Suprapubic skin (tissue), 4 donors: Measurements from ENCODE around the gene ISOC1. TPM values are rescaled to one million over a fixed set of nuclear protein-coding genes. Genes with fewer than 3 reads are reported as not detected.

Experiments used
- DNase-seq, 2 donors: peaks; one replicate each; pipeline ENCODE4 v3.0.0-alpha.2; 2019; ENCODE audit warnings: low spot score in 2 of 2
- H3K27ac ChIP-seq: fragments of 200-600 bp; sonication (generic); one replicate; pipeline ENCODE4 v1.5.1; 2019
- H3K27me3 ChIP-seq: fragments of 200-600 bp; sonication (generic); one replicate; pipeline ENCODE4 v1.5.1; 2019
- H3K36me3 ChIP-seq: fragments of 200-600 bp; sonication (generic); one replicate; pipeline ENCODE4 v1.5.1; 2019
- H3K4me1 ChIP-seq: fragments of 200-600 bp; sonication (generic); one replicate; pipeline ENCODE4 v1.5.1; 2019
- H3K4me3 ChIP-seq: fragments of 200-600 bp; sonication (generic); one replicate; pipeline ENCODE4 v1.5.1; 2019; ENCODE audit warnings: mild to moderate bottlenecking
- H3K9me3 ChIP-seq: fragments of 200-600 bp; sonication (generic); one replicate; pipeline ENCODE4 v1.5.1; 2019
- EP300 ChIP-seq: sonication (generic); formaldehyde crosslinking; IDR thresholded peaks from one replicate; pipeline ENCODE4 v1.6.1; 2017; ENCODE audit warnings: antibody characterized with exemption
- POLR2A ChIP-seq, 2 donors: fragments of 450-650 bp; IDR thresholded peaks; one replicate each; pipeline ENCODE4 v1.6.1; 2017; ENCODE audit warnings: antibody characterized with exemption in 2 of 2, mild to moderate bottlenecking in 2 of 2, moderate library complexity in 2 of 2
- POLR2AphosphoS5 ChIP-seq, 3 donors: sonication (generic); formaldehyde crosslinking; IDR thresholded peaks; one replicate each; pipeline ENCODE4 v1.6.1; 2017; ENCODE audit warnings: antibody characterized with exemption in 3 of 3
- WGBS: methylation state at CpG from one replicate; pipeline ENCODE4 v1.1.5; 2018; 5-methylcytosine and 5-hydroxymethylcytosine counted together
- total RNA-seq, 4 donors: library from RNA; depleted of rRNA; stranded (reverse); fragments of >200 nt; gene quantifications; one replicate each; pipeline ENCODE4 v1.1.0, GENCODE V29; 2016
- TF ChIP-seq, protein P1 (sequence below), 2 donors: fragments of 200-600 bp in 1 of 2; fragments of 450-650 bp in 1 of 2; sonication (generic) in 1 of 2; IDR thresholded peaks; one replicate each; pipeline ENCODE4 v1.5.1; 2016 to 2019; ENCODE audit warnings: antibody characterized with exemption in 2 of 2, mild to moderate bottlenecking in 1 of 2, moderate library complexity in 1 of 2

ISOC1 gene
- total RNA-seq, 4 donors from 2014 or later, result 39.8 to 67.1 (median 52.7) TPM

DNA sequence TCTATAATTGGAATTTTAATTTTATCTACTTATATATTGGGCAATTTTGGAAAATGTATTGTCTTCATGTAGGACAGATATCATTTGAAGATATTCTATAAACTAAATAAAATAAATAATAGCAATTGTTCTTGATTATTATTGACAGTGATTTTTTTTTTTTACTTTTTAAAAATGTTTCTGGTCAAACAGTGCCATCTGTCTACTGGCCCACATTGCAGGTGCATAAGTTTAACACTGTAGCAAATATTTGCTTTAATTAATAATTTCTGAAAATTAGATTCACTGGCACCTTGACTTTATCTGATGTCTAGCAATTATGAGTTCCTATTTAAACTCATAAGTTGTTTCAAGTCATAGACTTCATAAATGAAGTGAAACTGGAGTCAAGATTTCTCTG is 41.1 kb upstream of the ISOC1 start:
- Histone ChIP-seq H3K9me3 (no peaks in the 10 kb centered on the region), H3K36me3 (no peaks in the 10 kb centered on the region), H3K4me1 (no peaks in the 10 kb centered on the region), H3K4me3 (no peak overlapping the region), H3K27ac (no peak overlapping the region), H3K27me3 (no peaks in the 10 kb centered on the region)
- no peak for DNase-seq
- no peak for TF ChIP-seq POLR2AphosphoS5 (IDR thresholded peaks at IDR 0.05)
- TF ChIP-seq EP300, result no peak
- TF ChIP-seq POLR2A (IDR thresholded peaks at IDR 0.05), result no peak
- TF ChIP-seq, protein P1, sequence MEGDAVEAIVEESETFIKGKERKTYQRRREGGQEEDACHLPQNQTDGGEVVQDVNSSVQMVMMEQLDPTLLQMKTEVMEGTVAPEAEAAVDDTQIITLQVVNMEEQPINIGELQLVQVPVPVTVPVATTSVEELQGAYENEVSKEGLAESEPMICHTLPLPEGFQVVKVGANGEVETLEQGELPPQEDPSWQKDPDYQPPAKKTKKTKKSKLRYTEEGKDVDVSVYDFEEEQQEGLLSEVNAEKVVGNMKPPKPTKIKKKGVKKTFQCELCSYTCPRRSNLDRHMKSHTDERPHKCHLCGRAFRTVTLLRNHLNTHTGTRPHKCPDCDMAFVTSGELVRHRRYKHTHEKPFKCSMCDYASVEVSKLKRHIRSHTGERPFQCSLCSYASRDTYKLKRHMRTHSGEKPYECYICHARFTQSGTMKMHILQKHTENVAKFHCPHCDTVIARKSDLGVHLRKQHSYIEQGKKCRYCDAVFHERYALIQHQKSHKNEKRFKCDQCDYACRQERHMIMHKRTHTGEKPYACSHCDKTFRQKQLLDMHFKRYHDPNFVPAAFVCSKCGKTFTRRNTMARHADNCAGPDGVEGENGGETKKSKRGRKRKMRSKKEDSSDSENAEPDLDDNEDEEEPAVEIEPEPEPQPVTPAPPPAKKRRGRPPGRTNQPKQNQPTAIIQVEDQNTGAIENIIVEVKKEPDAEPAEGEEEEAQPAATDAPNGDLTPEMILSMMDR (IDR thresholded peaks at IDR 0.05), result no peak

DNA sequence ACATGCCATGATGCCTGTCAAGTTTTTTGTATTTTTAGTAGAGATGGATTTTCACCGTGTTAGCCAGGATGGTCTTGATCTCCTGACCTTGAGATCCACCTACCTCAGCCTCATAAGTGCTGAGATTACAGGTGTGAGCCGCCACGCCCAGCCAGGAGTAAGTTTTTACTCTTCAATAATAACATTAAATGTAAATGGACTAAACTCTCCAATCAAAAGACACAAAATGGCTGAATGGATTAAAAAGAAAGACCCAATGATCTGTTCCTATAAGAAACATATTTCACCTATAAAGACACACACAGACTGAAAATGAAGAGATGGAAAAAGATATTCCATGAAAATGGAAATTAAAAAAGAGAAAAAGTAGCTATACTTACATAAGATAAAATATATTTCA is 37.2 kb upstream of the ISOC1 start:
- whole genome bisulfite sequencing, result 82% methylated on average over 3 of the region's 3 CpGs
- H3K9me3 ChIP-seq, result no peaks in the 10 kb centered on the region
- DNase-seq, result no peak
- no peaks in the 10 kb centered on the region for H3K4me1 ChIP-seq
- no peak overlapping the region for H3K4me3 ChIP-seq
- no peaks in the 10 kb centered on the region for H3K36me3 ChIP-seq
- H3K27me3 ChIP-seq, result no peaks in the 10 kb centered on the region
- TF ChIP-seq EP300 (no peak), POLR2A (IDR thresholded peaks at IDR 0.05) (no peak), POLR2AphosphoS5 (IDR thresholded peaks at IDR 0.05) (no peak)
- TF ChIP-seq, protein P1 (IDR thresholded peaks at IDR 0.05), result no peak
- no peak overlapping the region for H3K27ac ChIP-seq

DNA sequence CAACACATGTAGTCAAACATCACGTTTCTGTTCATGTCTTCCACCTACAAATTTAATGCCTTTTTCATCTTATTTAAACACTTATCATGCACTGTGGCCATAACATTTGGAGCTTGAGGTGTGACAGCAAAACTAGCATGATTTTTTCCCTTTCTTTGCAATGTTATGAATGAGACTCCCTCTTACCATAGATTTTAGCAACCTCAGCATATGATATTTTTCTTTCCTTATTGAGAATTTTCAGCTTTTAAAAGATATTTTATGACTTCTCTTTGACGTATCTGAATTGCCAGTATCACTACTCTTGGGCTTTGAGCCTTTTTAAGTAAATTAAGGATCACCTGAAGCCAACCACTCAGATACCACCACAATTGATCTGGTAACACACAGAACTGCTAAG is 32.7 kb upstream of the ISOC1 start:
- 75% methylated on average over 2 of the region's 2 CpGs for WGBS
- Histone ChIP-seq H3K4me1 (peaks cover 4% of the 10 kb centered on the region), H3K27ac (no peak overlapping the region), H3K36me3 (no peaks in the 10 kb centered on the region), H3K27me3 (no peaks in the 10 kb centered on the region), H3K4me3 (no peak overlapping the region), H3K9me3 (no peaks in the 10 kb centered on the region)
- TF ChIP-seq EP300 (no peak), POLR2A (IDR thresholded peaks at IDR 0.05) (no peak), POLR2AphosphoS5 (IDR thresholded peaks at IDR 0.05) (no peak)
- TF ChIP-seq, protein P1 (IDR thresholded peaks at IDR 0.05), result no peak
- no peak for DNase-seq

DNA sequence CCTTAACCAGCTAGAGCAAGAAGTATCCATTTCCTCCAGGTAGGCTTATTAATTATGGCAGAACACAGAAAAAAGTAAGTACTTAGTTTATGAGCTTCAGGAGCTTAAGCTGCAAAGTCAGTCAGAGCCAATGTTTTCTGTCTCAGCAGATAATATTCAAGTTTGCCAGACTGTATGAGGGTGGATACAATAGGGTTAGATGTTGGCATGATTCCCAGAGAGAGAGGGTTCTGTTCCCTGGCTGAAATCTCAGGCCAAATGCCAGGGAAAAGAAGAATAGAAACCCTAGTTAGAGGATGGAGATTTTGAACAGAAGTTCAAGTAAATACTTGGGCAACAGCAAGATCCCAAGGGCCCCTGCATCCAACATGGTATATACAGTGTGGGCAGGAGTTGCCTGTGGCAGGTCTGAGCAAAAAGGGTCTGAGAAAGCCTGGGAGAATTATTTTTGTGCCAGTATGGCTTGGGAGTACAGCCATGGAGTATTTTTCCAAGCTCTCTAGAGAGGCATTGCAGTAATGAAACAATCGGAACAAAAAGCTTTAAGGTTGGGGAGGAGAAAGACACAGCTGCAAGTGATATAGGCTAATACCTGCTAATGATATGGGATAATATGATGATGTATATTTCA is 31.0 kb upstream of the ISOC1 start:
- 38% methylated on average over 1 of the region's 1 CpG for WGBS
- no peaks in the 10 kb centered on the region for H3K27me3 ChIP-seq
- H3K4me1 ChIP-seq, result peaks cover 4% of the 10 kb centered on the region
- no peaks in the 10 kb centered on the region for H3K36me3 ChIP-seq
- DNase-seq, result no peak
- no peak overlapping the region for H3K27ac ChIP-seq
- TF ChIP-seq POLR2A (IDR thresholded peaks at IDR 0.05) (no peak), EP300 (no peak), POLR2AphosphoS5 (IDR thresholded peaks at IDR 0.05) (no peak)
- TF ChIP-seq, protein P1 (IDR thresholded peaks at IDR 0.05), result no peak
- no peaks in the 10 kb centered on the region for H3K9me3 ChIP-seq
- H3K4me3 ChIP-seq, result no peak overlapping the region

DNA sequence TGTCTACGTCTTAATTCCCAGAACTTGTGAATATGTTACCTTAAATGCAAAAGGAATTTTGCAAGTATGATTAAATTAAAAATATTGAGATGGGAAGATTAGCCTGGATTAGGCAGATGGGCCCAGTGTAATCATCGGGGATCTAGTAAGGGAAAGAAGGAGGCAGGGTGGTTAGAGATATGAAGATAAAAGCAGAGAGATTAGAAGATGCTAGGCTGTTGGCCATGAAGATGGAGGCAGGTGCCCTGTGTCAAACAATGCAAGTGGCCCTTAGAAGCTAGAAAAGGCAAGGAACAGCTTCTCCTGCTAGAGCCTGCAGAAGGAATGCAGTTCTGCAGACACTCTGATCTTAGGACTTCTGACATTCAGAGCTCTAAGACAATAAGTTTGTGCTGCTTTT is 28.8 kb upstream of the ISOC1 start:
- Histone ChIP-seq H3K4me3 (no peak overlapping the region), H3K27me3 (no peaks in the 10 kb centered on the region), H3K36me3 (no peaks in the 10 kb centered on the region), H3K9me3 (no peaks in the 10 kb centered on the region), H3K4me1 (peaks cover 4% of the 10 kb centered on the region), H3K27ac (no peak overlapping the region)
- TF ChIP-seq EP300, result no peak
- TF ChIP-seq POLR2A (IDR thresholded peaks at IDR 0.05), result no peak
- no peak for TF ChIP-seq POLR2AphosphoS5 (IDR thresholded peaks at IDR 0.05)
- TF ChIP-seq, protein P1 (IDR thresholded peaks at IDR 0.05), result no peak
- 81% methylated on average over 2 of the region's 2 CpGs for WGBS
- no peak for DNase-seq
